Brain microvascular endothelial cell (primary cell): ENCODE measurements around the gene PAM.

ENCODE experiments used
- DNase-seq: peaks from one replicate; pipeline ENCODE4 v3.0.0-alpha.2; 2020
- H3K27ac ChIP-seq: fragments of 250-450 bp; sonication (Bioruptor Pico); 2 replicates; pipeline ENCODE4 v1.5.1; 2020; ENCODE audit warnings: mild to moderate bottlenecking, moderate library complexity
- H3K27me3 ChIP-seq: fragments of 250-450 bp; sonication (Bioruptor Pico); replicated peaks from 2 replicates; pipeline ENCODE4 v1.5.1; 2020; ENCODE audit warnings: mild to moderate bottlenecking
- H3K36me3 ChIP-seq: fragments of 250-450 bp; sonication (Bioruptor Pico); replicated peaks from 2 replicates; pipeline ENCODE4 v1.5.1; 2020; ENCODE audit warnings: mild to moderate bottlenecking
- H3K4me3 ChIP-seq: 2 replicates; pipeline ENCODE4 v1.5.1; 2011; ENCODE audit warnings: low read depth, mild to moderate bottlenecking, control low read depth, low read length, moderate library complexity
- CTCF ChIP-seq: IDR thresholded peaks from 2 replicates; pipeline ENCODE4 v1.5.1; 2011; ENCODE audit warnings: low read depth, mild to moderate bottlenecking, moderate library complexity, low read length, control low read depth, inconsistent platforms; ENCODE audit errors: missing control alignments
- in situ Hi-C: cut with HindIII; loops from 2 replicates; pipeline ENCODE4 v1.10.0; 2017; ENCODE audit warnings: low sequenced_read_pairs, low pct_ligation_motif_present

PAM gene

GRCh38 chr5:103010168-103010567 lies 255.1 kb downstream of the PAM start:
- TF ChIP-seq CTCF: no peak
- no peaks in the 10 kb centered on the region for H3K36me3 ChIP-seq
- H3K27me3 ChIP-seq: no peaks in the 10 kb centered on the region
- no peak for DNase-seq
- H3K27ac ChIP-seq: no peak overlapping the region
- no peak overlapping the region for H3K4me3 ChIP-seq
- in situ Hi-C loops: no loop called here

GRCh38 chr5:103013933-103014552 lies 258.9 kb downstream of the PAM start:
- no peak for DNase-seq
- in situ Hi-C loops: no loop called here
- no peak overlapping the region for H3K4me3 ChIP-seq
- no peak for TF ChIP-seq CTCF
- H3K27me3 ChIP-seq: no peaks in the 10 kb centered on the region
- H3K27ac ChIP-seq: no peak overlapping the region
- no peaks in the 10 kb centered on the region for H3K36me3 ChIP-seq

GRCh38 chr5:103014983-103015382 lies 259.9 kb downstream of the PAM start:
- no peak for DNase-seq
- Histone ChIP-seq H3K4me3 (no peak overlapping the region), H3K36me3 (no peaks in the 10 kb centered on the region), H3K27ac (no peak overlapping the region), H3K27me3 (no peaks in the 10 kb centered on the region)
- no peak for TF ChIP-seq CTCF
- in situ Hi-C loops: no loop called here

GRCh38 chr5:103016167-103016566 lies 261.1 kb downstream of the PAM start:
- no peak for DNase-seq
- H3K4me3 ChIP-seq: no peak overlapping the region
- H3K27me3 ChIP-seq: no peaks in the 10 kb centered on the region
- in situ Hi-C loops: no loop called here
- H3K36me3 ChIP-seq: no peaks in the 10 kb centered on the region
- no peak for TF ChIP-seq CTCF
- H3K27ac ChIP-seq: no peak overlapping the region

- no peak for TF ChIP-seq CTCF
- in situ Hi-C loops: no loop called here
- no peak for DNase-seq
- Histone ChIP-seq H3K27me3 (no peaks in the 10 kb centered on the region), H3K36me3 (no peaks in the 10 kb centered on the region), H3K4me3 (no peak overlapping the region), H3K27ac (no peak overlapping the region)
Observed at GRCh38 chr5:103019804-103020203, 264.7 kb downstream of the PAM start.

- Histone ChIP-seq H3K36me3 (no peaks in the 10 kb centered on the region), H3K4me3 (no peak overlapping the region), H3K27ac (no peak overlapping the region), H3K27me3 (no peaks in the 10 kb centered on the region)
- DNase-seq: peak; percentile 12
- TF ChIP-seq CTCF: no peak
- in situ Hi-C loops: no loop called here
Observed at GRCh38 chr5:103021314-103021713, 266.2 kb downstream of the PAM start.
